ENCODE data around the gene DECR2.

The DECR2 gene

GRCh38 chr16:367333-367903 lies 34.3 kb upstream of the DECR2 start:
- in situ Hi-C loops (cut with MboI; ENCODE audit: low sequenced_read_pairs, unreplicated experiment), result no loop called here
- TF ChIP-seq CTCF (IDR thresholded peaks at IDR 0.05; ENCODE audit: borderline replicate concordance, control extremely low read depth, extremely low read depth, insufficient read depth, missing control alignments), result no peak
- no peak for DNase-seq (ENCODE audit: low spot score)

- DNase-seq (ENCODE audit: low spot score), result no peak
- in situ Hi-C loops (cut with MboI; ENCODE audit: low sequenced_read_pairs, unreplicated experiment), result no loop called here
- no peak for TF ChIP-seq CTCF (IDR thresholded peaks at IDR 0.05; ENCODE audit: borderline replicate concordance, control extremely low read depth, extremely low read depth, insufficient read depth, missing control alignments)
Observed at GRCh38 chr16:368388-369158, 33.1 kb upstream of the DECR2 start.

GRCh38 chr16:369275-369865 lies 32.3 kb upstream of the DECR2 start:
- in situ Hi-C loops (cut with MboI; ENCODE audit: low sequenced_read_pairs, unreplicated experiment), result no loop called here
- no peak for TF ChIP-seq CTCF (IDR thresholded peaks at IDR 0.05; ENCODE audit: borderline replicate concordance, control extremely low read depth, extremely low read depth, insufficient read depth, missing control alignments)
- no peak for DNase-seq (ENCODE audit: low spot score)

- in situ Hi-C loops (cut with MboI; ENCODE audit: low sequenced_read_pairs, unreplicated experiment), result no loop called here
- no peak for DNase-seq (ENCODE audit: low spot score)
- TF ChIP-seq CTCF (IDR thresholded peaks at IDR 0.05; ENCODE audit: borderline replicate concordance, control extremely low read depth, extremely low read depth, insufficient read depth, missing control alignments), result no peak
Observed at GRCh38 chr16:369866-370436, 31.7 kb upstream of the DECR2 start.

- in situ Hi-C loops (cut with MboI; ENCODE audit: low sequenced_read_pairs, unreplicated experiment), result no loop called here
- no peak for TF ChIP-seq CTCF (IDR thresholded peaks at IDR 0.05; ENCODE audit: borderline replicate concordance, control extremely low read depth, extremely low read depth, insufficient read depth, missing control alignments)
- DNase-seq (ENCODE audit: low spot score), result peak; percentile 99
Observed at GRCh38 chr16:370443-370842, 31.2 kb upstream of the DECR2 start, which contains the start of gene MRPL28. Gene MRPL28, minus strand, starts transcription at chr16:370538. Its CDS starts 320 bp downstream, at chr16:370218.

- in situ Hi-C loops (cut with MboI; ENCODE audit: low sequenced_read_pairs, unreplicated experiment), result no loop called here
- TF ChIP-seq CTCF (IDR thresholded peaks at IDR 0.05; ENCODE audit: borderline replicate concordance, control extremely low read depth, extremely low read depth, insufficient read depth, missing control alignments), result no peak
- no peak for DNase-seq (ENCODE audit: low spot score)
Observed at GRCh38 chr16:370979-371514, 30.6 kb upstream of the DECR2 start.
